GM19372 (cell line): Measurements from ENCODE around the gene RRP9.
"Not testable (repeated sequence)": the region's sequence is repeated elsewhere in the genome, so short reads cannot be mapped to it uniquely, and the experiment has no call there.

Source experiments
- ATAC-seq: cut with Tn5 transposase; IDR thresholded peaks from one replicate; pipeline ENCODE4 v1.9.1; 2021; ENCODE audit warnings: mild to moderate bottlenecking, low read depth, moderate library complexity; ENCODE audit not compliant: unreplicated experiment

The RRP9 gene

DNA sequence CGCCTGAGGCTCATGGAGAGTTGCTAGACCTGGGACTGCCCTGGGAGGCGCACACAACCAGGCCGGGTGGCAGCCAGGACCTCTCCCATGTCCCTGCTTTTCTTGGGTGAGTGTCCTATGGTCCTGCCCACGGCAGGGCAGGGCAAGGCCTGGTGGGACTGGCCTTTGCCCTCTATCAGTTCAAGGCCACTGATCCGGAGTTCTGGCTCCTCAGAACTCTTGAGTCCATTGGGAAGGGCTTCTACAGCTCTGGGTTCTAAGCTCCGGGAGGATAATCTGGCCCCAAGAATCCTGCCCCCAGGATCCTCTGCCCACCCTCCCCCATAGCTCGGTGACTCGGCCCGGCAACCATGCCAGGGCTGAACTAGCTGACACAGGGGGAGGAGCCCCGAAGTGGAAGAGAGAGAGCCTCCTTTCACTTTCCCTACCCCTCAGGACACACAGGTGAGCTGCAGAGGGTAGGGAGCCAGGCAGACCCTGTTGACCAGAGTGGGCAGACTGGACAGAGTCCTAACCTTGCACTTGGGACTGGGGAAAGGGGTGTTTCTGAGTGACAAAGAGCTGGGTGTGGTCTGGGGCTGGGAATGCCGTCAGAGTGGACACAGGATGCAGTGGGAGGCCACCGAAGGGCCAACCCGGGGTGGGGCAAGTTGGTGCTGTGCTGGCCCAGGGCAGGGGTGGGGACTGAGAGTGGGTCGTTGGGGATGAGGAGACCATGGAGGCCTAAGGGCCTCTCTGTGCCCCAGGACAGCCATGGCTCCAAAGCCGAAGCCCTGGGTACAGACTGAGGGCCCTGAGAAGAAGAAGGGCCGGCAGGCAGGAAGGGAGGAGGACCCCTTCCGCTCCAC, 1.1 kb upstream of the RRP9 start:
- peak; percentile 19 for ATAC-seq

DNA sequence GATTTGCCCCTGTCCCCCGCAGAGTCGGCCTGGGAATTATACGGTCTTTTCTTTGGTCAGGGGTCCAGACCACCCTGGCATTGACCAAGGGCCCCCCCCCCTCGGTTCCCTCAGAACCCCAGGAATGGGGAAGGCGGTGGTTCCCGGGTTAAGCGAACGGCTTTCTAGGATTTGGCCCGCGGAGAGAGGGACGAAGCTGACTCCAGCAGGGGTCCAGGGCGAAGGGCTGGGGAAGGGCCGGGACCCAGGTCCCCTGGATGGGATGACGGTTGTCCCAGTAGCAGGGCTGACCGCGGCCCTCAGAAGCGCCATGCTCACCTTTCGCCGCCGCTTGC, 274 bp downstream of the RRP9 start:
- ATAC-seq: no peak

DNA sequence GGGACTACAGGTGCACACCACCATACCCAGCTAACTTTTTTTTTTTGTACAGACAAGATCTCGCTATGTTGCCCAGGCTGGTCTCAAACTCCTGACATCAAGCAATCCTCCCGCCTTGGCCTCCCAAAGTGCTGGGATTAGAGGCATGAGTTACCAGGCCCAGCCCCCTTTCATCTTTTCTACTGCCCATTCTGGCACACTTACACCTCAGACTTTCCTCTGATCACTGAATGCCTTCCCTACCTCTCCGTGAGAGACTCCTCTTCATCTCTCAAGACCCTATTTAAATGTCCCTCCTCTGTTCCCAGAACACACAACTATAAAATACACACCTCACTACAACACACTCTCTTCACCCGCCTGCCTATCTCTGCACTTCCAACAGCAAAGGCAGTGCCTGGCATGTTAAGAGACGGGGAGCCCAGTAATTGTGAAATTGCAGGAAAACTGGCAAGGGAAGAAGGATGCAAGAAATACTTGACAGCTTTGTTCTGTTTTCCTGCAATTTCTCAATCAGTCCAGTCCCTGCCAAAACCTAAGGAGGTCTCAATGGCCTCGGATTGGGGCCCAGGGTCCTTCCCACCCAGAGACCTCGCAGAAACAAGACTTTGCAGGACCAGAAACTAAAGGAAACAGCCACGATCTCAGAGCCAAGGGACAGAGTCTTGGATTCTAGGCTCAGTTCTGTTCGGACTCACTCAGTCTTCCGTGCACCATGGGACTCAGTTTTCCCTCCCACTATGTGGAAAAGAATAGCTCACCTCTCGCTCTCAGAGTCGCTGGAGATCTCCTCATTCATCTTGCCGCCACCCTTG, 849 bp downstream of the RRP9 start:
- no peak for ATAC-seq

DNA sequence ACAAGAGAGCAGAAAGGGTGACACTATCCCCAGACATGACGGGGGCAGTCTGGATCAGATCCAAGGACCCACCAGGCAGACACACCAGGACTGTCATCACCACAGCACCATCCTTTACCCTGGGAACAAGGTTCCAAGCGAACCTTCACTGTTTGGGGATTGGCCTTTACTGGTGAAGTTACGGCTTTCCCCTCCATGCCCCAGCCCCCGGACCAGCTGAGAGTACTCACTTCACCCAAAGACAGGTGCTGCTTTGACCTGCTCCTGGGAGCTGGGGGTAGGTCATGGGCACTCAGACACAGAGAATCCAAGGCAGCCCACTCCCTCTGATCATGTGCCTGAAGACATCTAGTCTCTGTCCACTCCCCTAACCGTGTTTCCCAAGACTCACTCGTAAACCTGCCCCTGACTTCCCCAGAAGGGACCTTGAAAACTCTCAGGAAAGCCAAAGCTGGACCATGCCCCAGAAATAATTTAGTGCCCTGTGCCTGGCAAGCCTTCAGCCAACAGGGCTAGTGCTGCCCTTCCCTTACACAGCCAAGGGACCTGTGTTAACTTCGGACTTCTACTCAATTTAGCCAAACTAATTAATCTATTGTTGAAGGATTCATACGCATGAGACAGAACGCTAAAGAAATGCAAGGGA, 2.8 kb downstream of the RRP9 start:
- no peak for ATAC-seq

DNA sequence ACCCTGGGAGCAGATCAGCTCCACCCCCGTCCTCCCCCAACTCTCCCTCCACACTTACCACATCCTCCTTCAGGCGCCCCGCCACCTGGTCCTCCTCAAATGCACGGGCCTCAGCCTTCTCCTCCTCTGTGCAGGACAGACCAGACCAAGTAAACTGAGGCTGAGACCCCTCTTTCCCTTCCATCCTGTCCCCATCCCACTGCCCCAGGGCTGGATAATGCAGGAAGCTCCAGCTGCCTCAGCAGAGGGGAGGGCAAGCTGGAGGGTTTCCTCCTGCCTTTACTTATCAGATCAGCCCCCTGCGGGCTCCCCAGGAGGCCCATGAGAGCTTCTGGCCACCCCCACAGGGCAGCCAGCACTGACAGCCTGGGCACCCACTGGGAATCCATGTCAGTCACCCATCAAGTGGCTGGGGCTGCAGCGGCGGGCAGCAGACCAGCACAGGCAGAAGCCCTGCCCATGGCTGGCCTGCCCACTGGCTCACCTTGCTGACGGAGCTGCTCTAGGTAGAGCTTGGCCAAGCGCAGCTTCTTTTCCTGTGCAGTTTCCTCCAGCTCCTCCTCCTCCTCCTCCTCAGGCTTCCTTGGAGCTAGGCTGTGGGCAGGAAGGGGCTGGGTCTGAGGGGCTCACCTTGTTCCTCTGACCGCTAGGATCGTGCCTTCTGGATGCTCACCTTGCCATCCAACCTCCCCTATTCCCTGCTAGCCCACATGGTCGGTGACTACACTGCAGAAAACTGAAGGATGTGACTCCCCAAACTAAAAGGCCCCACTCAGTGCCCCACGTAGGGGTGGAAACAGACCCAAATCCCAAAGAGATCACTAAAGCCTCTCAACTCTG, 3.9 kb downstream of the RRP9 start:
- no peak for ATAC-seq

DNA sequence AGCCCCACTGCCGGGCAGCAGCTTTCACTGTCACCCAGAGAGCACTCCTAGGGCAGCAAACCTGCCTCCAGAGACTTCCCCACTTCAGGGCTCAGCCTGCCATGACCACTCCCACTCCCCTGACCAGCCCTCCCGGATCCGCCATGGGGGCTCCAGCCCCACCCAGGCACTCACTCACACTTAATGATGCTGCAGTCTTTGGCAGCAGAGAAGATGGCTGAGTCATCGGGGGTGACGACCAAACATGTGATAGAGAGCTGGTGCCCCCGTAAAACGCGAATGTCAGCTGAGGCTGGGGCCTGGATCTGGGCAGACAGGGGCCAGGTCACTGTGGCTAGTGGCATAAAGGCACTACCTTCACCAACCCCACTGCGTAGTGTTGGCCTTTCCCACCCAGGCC, 4.7 kb downstream of the RRP9 start:
- no peak for ATAC-seq

DNA sequence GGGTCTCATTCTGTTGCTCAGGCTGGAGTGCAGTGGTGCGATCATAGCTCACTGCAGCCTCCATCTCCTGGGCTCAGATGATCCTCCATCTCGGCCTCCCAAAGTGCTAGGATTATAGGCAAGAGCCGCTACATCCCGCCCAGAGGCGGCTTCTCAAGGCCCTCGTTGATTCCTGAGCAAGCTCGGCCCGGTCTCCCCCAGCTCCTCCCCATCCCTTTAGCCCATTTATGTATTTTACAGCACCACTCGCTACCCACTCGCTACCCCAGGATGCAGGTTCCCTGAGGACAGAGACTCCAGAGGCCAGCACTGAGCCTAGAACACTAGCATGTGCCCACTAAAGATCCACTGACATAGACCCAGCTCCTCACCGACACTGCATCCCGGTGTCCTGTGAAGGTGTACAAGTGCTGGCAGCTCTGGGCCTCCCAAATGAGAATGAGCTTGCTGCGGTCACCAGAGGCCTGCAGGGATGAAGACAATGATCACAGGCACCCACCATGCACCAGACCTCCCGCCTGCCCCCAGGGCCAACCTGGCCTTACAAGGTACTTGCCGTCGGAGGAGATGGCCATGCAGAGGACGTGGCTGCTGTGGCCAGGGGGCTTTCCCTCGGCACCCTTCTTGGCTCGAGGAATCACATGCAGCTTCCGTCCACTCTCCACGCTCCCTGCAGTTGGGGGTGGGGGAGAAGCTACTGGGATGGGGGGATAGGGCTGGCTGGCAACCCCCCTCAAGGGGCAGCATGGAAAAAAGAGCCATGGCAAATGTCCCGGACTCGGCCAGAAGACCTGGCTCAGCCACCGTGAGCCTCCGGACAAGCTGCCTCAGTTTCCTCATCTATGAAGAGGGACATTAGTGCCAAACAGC, 5.6 kb downstream of the RRP9 start:
- no peak for ATAC-seq

DNA sequence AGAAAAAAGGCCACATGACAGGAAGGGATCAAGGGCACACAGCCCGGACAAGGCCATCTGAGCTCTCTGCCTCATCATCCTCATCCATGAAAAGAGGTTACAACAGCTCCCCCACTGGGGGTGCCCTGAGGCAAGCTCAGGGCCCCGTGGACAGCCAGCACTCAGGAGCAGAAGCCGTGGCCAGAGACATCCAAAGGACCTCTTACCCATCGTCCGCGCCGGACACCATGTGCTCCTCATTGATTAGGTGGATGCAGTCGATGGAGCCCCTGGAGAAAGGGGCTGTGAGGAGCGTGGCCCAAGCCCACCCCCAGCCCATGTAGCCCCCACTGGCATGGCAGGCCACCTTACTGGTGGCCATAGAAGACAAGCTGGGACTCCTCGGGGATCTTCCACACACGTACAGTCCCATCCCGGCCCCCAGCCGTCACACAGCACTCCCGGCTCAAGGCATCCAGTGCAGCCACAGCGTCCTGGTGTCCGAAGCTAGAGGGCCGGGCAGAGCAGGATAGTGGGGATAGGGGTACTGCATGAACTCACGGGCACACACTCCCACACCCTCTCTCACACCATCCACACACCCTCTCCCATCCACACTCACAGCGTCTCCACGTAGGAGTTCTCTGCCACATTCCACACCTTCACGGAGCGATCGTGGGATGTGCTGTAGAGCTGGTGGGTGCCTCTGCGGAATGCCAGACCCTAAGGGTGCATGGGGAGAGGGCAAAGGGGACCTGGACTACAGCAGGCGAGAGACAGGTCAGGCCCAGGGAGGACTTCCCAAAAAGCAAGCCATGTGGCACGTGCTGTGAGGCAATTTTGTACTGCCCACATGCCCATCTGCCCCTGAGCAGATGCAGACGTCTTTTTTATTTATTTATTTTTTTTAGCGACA, 6.5 kb downstream of the RRP9 start:
- ATAC-seq: no peak

DNA sequence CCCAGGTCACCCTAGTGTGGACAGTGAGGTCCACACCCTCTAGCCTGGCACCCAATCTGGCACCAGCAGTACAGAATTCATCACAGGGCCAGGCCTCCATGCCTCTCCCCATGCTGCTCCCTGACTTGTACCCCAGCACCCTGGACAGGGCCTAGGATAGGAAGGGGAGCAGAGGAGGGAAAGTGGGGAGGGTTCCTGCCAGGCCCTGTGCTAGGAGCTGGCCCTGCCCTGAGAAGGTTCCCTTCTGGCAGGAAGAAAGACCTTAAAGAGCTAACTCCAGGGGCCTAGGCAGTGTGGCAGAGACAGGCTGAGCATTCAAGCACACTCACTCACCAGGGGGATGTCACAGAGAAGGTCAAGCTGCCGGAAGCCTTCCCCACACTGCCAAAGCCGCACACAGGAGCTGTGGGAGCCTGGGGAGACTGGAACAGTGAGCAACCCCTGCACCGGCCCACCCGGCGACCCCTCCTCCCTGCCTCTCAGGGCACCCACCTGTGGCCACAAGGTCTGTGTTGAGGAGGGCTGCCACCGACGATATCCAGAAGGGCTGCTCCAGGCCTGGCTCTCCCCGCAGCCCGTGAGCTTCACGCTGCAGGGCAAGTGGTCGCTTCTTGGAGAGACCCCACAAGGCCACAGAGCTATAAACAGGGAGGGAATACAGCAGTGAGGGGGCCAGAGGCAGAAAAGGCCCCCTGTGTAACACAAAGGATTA, 7.4 kb downstream of the RRP9 start:
- no peak for ATAC-seq

DNA sequence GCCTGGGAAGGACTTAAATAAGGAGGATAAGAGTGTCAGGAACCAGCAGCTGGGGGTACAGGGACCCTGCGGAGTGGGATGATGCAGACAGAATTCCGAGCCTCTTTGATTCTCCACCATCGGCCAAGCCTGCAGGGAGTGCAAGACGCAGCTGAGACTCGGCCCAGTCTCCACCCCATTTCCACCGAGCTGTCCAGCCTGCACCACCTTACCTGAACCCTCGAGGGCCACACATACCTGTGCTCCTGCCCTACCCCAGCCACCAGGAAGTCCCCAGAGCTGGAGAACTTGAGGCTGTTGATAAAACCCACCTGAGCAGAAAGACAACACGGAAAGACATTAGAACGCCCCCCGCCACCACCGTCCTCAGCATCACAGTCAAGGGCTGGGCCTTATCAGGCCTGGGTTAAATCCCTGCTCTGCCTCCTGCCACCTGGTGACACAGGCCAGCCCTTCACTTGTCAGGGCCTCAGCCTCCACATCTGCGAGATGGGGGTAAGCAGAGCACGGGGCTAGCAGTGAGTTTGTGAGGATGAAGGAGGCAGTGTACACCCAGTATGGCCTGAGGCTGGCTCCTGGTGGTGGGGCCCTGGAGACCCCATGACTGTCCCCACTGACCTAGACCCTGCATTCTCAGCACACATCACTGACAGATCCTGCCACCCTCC, 8.1 kb downstream of the RRP9 start:
- no peak for ATAC-seq

DNA sequence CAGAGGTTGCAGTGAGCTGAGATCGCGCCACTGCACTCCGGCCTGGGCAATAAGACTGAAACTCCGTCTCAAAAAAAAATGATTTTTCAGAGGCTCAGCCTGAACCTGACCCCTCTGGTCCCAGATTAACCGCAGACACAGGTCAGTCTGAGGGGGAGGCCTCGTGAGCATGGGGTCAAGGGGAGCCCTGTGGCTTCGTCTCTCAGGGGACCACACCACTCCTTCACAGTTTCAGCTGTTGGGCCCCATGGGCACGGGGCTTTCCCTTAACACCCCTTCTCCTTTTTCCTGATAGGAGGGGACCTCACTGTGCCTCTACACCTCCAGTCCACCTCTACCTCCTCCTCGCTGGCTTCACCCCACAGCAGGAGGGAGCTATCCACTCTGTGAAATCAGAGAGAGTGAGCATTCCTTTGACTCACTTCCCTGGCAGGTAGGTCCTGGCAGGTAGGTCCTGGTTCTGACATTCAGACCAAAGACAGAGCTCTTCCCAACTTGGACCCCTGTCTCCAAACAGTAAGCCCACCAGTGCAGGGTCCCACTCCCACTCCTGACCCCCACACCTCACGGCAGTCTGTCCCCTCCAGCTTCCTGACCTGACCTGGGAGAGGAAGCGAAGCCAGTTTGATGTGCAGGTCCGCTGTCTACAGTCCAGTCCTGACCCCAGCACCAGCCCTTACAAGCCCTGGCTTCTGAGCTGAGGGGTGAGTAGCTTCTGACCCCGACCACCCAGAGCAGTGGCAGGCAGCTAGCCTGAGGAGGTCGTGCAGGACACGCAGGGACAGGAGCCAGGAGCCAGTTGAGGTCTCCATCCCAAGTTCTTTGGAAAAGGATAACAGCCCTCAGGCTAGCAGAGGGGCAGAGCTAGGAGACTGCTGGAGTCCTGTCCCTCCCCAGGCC, 9.0 kb downstream of the RRP9 start:
- no peak for ATAC-seq

DNA sequence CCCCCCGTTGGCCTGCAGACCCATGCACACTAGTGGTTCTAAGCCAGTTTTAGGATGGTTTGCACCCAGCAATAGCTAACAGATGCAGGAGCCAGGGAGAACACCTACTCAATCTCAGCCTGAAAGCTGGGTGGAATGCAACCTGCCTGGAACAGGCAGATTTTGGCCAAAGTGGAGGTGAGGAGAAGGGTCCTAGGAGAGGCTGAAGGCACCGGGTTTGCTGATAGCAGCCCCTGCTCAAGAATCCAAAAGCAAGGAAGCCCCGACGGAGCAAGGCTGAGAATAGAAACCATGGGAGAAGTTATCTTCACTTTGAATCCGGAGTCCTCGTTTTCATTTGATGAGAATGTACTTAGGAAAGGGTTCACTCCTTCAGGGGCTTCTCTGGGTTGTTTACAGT, 9.9 kb downstream of the RRP9 start:
- no peak for ATAC-seq

DNA sequence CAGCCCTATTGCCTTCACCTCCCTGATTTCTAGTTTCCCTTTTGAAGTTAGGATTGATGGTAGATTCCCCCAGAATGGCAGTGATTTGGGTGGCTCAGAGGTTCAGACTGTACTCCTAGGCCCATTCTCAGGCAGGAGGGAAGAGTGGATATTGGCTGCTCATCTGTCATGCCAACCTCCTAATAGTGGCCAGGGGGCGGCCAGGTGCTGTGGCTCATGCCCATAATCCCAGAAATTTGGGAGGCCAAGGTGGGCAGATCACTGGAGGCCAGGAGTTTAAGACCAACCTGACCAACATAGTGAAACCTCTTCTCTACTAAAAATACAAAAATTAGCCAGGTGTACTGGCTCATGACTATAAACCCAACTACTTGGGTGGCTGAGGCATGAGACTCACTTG, 11.3 kb downstream of the RRP9 start:
- no peak for ATAC-seq

DNA sequence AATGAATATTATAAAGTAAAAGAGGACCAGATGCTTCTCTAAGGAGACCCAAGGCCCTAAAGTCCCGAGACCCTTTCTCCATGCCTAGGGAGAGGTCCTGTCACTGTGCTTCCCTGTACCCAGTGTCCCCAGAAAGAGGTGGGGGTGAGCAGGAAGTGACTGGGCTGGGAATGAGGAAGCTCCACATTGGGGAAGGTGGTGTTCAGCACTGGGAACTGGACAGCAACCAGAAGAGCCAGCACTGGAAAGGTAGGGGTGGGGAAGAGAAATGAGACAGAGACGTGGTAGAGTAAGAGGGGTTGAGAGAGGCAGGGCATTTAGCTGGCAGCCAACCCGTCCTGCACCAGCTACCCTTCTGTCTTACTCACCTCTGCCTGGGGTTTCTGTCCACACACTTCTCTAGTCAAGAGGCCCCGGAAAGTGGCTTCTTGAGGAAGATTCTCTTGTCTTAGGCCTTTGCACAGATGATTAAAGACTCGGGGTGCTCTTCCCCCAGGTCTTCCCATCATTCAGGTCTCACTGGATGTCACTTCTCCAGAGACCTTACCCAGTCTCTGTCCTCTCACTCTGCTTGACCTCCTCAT, 12.2 kb downstream of the RRP9 start:
- no peak for ATAC-seq

DNA sequence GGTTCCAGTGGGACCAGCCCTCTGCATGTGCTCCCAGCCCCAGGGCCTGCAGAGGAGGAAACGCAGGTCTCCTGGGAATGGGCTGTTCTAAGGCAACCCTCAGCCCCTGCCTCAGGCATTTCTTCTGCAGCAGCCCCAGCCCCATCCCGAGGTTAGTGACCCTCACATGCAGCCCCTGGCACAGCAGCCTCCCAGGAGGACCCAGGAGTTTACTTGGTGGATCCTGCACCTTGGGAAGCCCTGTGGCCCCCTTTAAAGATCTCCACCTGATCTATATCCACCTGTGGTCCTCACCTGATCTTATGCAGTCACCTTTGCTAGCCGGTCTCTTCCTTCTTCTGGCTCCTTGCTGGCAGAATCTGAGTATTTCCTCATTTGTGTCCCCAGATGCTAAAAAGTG, 12.7 kb downstream of the RRP9 start:
- not testable (repeated sequence) for ATAC-seq

DNA sequence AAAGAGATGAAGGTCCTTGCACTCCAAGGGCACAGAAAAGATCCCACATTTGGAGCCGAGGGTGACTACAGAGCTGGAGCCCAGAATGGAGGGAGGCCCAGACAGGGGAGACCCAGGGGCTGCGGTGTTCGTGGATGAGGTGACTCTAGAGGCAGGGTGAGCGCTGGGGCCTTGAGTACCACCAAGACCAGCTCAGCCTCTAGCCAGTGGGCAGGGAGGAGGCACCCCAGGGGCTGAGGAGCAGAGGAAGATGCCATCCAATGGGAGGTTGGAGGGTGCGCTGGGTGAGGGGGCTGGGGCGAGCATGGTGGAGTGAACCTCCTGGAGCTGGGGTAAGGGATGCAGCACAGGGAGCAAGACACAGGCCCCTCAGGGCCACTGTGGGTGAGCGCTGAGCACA, 13.3 kb downstream of the RRP9 start:
- no peak for ATAC-seq
